Endothelial cell of umbilical vein (primary cell): ENCODE results near the gene GLDC.

ENCODE experiments used
- EZH2 ChIP-seq: IDR thresholded peaks from 2 replicates; pipeline ENCODE4 v1.6.1; 2012; ENCODE audit warnings: borderline replicate concordance, low read depth, mild to moderate bottlenecking, moderate library complexity, low read length, inconsistent platforms; ENCODE audit not compliant: severe bottlenecking
- FOS ChIP-seq: IDR thresholded peaks from 2 replicates; pipeline ENCODE4 v1.6.1; 2011; ENCODE audit warnings: mild to moderate bottlenecking, low read length, moderate library complexity, borderline replicate concordance; ENCODE audit not compliant: insufficient read depth
- GATA2 ChIP-seq: IDR thresholded peaks from 2 replicates; pipeline ENCODE4 v1.7.0; 2011; ENCODE audit warnings: low read depth, mild to moderate bottlenecking, moderate library complexity, mixed read lengths, low read length; ENCODE audit not compliant: insufficient read length, insufficient read depth
- JUN ChIP-seq: IDR thresholded peaks from 2 replicates; pipeline ENCODE4 v1.6.1; 2011; ENCODE audit warnings: borderline replicate concordance, low read depth; ENCODE audit not compliant: insufficient read length, insufficient read depth
- MAX ChIP-seq: IDR thresholded peaks from 2 replicates; pipeline ENCODE4 v1.6.1; 2011; ENCODE audit not compliant: insufficient read depth, insufficient read length
- MYC ChIP-seq: IDR thresholded peaks from one replicate; pipeline ENCODE4 v1.6.1; 2011; ENCODE audit warnings: mild to moderate bottlenecking, low read depth, low read length
- POLR2A ChIP-seq: IDR thresholded peaks from 2 replicates; pipeline ENCODE4 v1.6.1; 2012; ENCODE audit warnings: low read depth, mild to moderate bottlenecking, control low read depth, low read length
- POLR2AphosphoS5 ChIP-seq: IDR thresholded peaks from 2 replicates; pipeline ENCODE4 v1.6.1; 2012; ENCODE audit warnings: low read depth, mild to moderate bottlenecking, control low read depth, low read length, moderate library complexity; ENCODE audit not compliant: insufficient read depth
- TF ChIP-seq, protein P1 (sequence below), 2 donors: IDR thresholded peaks; 1 replicate in 1 of 2; 2 replicates in 1 of 2; pipeline ENCODE4 v1.5.1; 2011; ENCODE audit warnings: low read length in 2 of 2, mild to moderate bottlenecking in 2 of 2, moderate library complexity in 2 of 2, control low read depth in 1 of 2, inconsistent platforms in 1 of 2, low read depth in 1 of 2; ENCODE audit not compliant: insufficient read depth in 1 of 2; ENCODE audit errors: extremely low read depth in 1 of 2

DNA sequence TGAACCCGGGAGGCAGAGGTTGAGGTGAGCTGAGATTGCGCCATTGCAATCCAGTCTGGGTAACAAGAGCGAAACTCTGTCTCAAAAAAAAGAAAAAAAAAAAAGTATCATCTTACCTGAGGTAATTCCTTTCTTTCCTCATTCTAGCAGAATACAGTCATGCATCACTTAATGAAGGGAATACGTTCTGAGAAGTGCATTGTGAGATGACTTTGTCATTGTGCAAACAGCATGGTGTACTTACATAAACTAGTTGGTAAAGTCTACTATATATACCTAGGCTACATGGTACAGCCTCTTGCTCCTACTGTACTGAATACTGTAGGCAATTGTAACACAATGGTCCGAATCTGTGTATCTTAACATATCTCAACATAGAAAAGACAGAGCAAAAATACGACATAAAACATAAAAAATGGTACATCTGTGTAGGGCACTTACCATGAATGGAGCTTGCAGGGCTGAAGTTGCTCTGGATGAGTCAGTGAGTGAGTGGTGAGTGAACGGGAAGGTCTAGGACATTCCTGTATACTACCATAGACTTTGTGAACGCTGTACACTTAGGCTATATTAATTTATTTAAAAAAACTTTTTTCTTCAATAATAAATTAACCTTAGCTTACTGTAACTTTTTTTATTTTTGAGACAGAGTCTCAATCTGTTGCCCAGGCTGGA lies 100.4 kb downstream of the GLDC start:
- TF ChIP-seq EZH2 (no peak), MAX (no peak), POLR2AphosphoS5 (no peak), POLR2A (no peak), GATA2 (no peak), MYC (no peak), JUN (no peak), FOS (no peak)
- TF ChIP-seq, protein P1, sequence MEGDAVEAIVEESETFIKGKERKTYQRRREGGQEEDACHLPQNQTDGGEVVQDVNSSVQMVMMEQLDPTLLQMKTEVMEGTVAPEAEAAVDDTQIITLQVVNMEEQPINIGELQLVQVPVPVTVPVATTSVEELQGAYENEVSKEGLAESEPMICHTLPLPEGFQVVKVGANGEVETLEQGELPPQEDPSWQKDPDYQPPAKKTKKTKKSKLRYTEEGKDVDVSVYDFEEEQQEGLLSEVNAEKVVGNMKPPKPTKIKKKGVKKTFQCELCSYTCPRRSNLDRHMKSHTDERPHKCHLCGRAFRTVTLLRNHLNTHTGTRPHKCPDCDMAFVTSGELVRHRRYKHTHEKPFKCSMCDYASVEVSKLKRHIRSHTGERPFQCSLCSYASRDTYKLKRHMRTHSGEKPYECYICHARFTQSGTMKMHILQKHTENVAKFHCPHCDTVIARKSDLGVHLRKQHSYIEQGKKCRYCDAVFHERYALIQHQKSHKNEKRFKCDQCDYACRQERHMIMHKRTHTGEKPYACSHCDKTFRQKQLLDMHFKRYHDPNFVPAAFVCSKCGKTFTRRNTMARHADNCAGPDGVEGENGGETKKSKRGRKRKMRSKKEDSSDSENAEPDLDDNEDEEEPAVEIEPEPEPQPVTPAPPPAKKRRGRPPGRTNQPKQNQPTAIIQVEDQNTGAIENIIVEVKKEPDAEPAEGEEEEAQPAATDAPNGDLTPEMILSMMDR (IDR thresholded peaks at IDR 0.05; ENCODE audit: extremely low read depth in 1 of 2, insufficient read depth in 1 of 2, low read depth in 1 of 2, low read length in 2 of 2), result no peak
